Mesenteric fat pad (tissue), 1 donor: ENCODE data around the gene MYO5B. TPM values are rescaled to one million over a fixed set of nuclear protein-coding genes. Genes with fewer than 3 reads are reported as not detected.
"Not testable (repeated sequence)": the region's sequence is repeated elsewhere in the genome, so short reads cannot be mapped to it uniquely, and the experiment has no call there.

Experiments used
- DNase-seq: peaks from one replicate; pipeline ENCODE4 v3.0.0-alpha.2; 2020; ENCODE audit warnings: low spot score
- total RNA-seq: library from RNA; stranded (reverse); fragmentation: NEBNext Ultra II Directional; extraction: Animal tissue kit (Norgen Biotek cat#: 25700); gene quantifications from one replicate; pipeline ENCODE4 v1.2.1, GENCODE V29; 2021
- donor health status: DM: yes; HTN: yes; CAD: no.

The MYO5B gene
- total RNA-seq, 1 donor from 2014 or later, result 1.6 TPM

DNA sequence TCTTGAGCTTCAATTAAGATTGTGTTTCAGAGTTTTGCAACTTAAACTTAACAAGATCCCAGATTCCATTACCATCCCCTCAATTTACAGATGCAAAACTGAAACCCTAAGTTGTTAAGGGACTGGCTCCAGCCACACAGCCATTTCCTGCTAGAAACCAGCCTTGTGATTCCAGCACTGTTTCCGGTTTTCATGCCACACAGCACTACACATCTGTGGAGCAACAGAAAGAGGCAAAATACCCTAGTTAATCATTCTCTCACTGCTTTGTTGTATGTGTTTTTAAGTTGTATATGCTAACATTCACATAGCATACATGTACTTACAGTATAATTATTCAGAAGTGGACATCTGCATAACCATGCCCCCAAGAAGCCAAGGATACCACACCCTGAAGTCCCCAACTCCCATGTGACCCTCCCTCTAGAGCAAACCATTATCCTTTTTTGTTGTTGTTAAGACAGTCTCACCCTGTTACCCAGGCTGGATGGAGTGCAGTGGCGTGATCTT, 87.4 kb downstream of the MYO5B start:
- DNase-seq, result no peak

DNA sequence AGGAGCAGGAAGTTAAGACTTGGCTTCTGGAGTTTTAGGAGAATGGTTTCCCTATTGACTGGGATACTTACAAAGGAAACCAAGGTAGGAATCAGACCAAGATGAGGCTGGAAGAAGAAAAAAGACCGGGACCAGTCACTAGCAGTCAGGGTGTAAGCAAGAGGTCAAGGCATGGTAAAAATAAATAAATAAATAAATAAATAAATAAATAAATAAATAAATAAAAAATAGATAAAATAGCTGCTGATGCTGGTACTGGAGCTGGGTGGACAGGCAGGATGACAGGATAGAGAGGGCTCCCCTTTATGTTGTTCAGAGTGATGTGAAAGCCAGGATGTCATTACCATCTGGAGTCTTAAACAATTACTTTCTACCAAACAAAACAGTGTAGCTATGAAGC, 89.9 kb downstream of the MYO5B start:
- no peak for DNase-seq

DNA sequence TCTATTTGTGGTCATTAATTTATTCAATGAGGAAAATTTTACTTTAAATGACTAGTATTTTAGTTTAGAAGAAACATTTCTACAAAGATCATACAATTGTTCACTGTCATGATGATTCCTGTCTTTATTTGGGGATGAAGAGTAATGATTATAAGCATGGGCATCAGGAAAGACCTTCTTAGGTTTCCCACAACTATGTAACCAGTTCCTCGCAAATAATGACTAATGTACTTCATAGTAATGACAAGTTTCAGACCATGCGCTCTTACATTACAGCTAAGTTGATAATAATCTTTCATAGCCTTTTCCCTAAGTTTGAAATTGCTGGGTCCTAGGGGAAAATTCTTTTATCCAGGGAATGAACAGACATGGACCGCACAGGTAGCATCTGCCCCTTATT, 90.5 kb downstream of the MYO5B start:
- no peak for DNase-seq

DNA sequence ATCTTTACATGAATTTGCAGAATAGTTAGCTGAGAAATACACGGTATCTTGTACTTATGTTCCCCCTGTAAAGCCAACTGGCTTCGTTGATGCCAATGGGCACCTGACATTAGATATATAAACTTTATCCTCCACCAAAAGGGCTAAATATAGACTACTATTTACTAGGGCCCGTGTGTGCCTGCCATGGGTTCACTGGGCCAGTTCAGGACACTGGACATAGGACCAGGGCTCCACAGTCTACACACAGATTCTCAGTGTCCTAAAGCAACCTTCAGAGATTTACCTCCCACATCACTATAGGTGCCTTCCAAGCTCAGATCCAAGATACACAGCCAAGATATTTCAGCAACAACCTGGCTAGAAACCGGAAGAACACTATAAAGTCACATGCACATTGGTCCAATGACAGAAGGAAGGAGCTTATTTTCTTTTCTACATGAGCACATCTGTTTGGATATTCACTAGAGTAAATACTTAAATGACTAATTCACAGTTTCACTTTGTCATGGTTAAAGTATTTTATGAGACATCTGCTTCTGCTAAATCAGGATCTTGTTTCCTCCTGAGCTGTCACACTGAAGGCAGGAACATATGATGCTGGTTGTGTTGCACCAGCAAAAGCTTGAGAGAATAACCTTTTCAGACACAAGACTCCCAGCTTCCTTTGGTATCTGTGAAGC, 95.1 kb downstream of the MYO5B start:
- DNase-seq, result no peak

DNA sequence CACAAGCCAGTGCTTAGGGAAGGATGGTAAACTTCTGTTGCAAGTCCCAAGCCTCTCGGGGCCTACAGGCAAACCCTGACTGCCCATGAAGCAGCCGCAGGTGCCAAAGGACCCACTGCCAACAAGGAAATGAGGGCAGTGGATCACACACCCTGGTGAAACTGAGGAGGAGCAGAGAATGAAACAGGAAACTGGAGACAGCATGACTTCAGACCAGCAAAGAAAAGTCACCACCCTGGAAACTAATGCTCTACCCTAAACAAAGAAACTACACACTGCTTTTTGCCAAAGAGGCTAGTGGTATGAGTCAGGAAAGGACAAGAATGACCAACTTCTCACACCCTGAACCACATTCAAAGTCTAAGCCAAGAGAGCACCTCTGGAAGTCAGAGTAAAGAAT, 97.2 kb downstream of the MYO5B start:
- no peak for DNase-seq

DNA sequence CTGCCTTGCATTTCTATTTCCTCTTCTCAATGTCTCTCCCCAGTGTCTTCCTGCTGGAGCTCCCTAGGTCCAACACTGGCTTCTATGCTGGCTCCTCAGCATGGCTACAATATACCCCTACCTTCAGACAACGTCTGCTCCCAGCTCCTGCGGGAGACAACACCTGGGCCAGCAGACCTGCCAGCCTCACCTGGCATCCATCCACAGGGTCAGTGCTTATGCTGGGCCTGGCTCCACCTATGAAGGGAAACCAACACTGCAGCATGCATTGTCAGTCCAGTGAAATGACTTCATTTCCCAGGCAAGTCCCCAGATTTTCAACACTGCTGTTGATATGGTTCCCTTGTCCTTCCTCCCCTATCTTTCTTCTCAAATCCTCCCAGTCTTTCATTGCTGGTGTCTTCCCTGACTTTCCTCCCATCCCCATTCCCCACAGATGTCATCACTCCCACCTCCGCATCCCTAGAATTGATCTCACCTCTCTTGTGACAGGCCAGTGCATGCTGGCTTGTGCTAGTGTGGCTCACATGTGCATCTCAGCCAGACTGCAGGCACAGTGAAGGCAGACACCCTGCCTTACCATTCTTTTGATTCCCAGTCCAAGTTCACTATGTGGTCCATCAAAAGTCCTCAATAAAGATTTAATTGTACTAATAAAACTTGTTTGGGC, 98.0 kb downstream of the MYO5B start:
- no peak for DNase-seq

DNA sequence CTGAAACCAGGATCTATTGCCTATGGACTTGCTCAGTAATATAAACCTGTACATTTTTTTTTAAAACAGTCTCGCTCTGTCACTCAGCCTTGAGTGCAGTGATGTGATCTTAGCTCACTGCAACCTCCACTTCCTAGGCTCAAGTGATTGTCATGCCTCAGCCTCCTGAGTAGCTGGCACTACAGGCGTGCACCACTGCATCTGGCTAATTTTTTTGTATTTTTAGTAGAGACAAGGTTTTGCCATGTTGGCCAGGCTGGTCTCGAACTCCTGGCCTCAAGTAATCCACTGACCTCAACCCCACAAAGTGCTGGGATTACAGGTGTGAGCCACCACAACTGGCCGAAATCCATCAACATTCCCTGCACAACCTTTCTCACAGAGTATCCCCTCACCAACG, 100.2 kb downstream of the MYO5B start:
- not testable (repeated sequence) for DNase-seq

DNA sequence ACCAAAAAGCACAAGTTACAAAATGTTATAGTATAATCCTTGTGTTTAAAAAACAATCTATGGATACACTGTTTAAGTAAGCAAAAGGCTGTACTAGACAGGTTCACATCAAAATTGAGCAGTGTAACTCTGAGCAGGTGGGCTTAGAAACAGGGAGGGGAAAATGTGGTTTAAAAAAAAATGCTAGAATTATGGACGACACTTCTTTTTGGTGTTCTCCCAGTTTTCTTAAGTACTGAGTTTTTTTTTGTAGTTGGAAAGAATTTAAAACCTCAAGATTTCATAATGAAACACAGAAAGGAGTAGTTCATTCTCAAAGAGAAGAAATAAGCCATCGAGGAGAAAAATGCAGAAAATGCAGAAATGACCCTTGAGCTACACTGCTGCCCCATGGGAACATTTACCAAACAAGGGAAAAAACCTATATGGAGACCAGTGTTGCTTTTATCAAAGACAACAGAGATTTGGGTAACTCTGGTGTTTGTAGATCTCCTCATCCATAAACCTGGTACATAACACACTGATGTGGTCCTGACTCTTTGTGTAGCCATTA, 100.7 kb downstream of the MYO5B start:
- DNase-seq, result no peak

DNA sequence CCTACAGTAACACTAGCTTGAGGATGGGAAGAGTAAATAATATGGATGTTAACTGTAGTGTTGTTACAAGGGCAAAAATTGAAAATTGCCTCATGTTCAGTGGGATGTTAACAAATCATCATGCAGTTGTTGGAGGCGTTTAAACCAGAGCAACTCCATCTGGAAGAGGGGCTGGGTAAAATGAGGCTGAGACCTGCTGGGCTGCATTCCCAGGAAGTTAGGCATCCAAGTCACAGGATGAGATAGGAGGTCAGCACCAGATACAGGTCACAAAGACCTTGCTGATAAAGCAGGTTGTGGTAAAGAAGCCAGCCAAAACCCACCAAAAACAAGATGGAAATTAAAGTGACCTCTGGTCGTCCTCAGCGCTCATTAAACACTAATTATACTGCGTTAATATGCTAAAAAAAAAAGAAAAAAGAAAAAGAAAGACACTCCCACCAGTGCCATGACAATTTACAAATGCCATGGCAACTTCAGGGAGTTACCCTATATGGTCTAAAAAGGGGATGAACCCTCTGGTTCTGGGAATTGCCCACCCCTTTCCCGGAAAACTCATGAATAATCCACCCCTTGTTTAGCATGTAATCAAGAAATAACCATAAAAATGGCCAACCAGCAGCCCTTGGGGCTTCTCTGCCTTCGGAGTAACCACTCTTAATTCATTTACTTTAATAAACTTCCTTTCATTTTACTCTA, 101.4 kb downstream of the MYO5B start:
- no peak for DNase-seq

DNA sequence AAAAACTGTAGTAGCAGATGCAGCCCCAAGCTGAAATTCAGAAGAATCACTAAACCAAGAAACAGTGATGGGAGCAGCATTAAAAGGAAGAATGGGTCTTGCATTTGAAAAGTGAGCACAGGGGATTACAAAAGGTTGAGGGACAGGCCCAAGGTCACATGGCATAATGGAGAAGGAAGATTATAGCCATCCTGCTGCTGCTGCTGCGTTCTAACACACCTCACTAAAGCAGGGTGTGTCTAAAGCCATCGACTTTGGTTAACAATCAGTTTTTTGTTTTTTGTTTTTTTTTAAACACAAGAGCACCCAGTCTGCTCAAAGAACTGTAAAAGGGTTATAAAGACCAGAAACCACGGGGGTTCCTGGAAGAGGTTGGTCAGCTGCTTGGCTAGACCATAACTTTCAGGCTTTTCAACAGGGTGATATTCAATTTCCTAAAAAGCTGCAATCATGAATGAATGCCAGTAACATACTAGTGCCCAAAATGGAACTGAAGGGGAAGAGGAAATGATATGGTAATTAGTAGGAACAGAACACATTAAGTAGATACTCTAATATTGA, 102.6 kb downstream of the MYO5B start:
- no peak for DNase-seq

DNA sequence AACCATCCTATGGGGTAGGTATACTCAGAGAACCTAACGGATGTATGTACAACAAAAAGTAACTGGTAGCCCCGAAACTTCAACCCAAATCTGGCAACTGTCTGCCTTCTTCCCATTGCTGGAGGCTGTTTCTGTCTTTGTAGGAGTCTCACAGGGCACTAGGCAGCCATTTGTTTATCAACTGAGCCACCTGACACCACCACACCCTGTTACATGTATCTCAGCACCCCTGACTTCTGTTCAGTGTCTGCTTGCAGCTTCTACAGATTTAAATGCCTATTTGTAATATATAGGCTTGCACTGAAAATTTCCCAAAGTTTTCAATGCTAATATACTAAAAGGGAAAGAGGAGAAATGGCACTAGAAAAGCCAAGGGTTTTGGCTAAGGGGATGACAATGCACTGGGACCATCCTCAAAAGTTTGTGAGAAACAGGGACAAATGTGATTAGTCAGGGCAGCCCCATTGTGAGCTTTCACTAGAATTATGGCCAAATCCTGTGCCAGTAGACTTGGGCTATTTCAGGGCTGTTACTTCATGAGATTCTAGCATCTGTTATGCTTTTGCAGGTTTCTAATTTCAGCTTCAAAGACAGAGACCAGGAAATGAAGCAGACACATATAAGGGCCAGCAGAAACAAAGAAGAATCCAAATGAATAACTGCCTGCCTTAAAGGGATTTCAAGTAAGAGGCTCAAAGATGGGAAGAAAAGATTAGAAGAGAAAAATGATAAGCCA, 103.3 kb downstream of the MYO5B start:
- DNase-seq, result no peak

DNA sequence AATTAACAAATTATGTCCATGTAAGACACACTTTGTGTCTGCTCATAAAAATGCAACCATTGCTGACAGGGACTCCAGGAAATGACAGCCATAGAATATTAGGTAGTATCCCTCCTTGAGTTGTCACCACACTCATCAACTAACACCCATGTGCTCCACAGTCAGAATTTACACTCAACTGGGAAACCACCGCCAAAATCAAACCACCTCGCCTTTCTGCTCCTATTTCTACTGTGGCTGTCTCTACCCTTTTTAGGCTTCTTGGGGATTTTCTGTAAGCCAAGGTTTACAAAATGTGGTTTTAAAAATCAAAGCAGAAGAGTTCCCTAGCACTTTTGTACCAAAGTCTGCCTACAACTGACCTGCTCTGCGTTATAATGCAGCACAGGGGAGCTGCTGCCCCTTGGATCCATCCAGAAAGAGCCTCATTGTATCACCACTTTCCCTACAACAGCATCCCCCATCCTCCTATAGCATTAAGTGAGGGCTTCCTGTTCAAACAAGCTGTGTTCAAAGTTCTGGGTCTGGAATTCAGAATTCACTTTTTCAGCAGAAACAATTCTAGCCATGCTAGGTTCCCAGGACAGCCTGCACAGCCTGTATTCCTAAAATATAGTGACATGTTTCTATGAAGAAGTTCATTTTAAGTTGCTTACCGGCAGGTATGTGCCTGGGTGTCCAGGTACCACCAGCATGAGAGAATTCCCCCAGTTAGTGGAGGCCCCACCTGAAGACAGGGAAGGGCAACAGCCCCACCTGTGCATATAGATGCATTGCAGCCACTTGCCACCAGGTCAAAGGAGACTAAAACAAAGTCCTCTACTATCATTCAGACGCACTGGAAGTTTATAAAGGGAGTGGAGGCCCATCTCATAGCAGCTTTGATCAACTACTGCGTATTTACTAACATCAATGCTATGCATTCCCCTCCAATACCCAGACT, 104.3 kb downstream of the MYO5B start:
- no peak for DNase-seq

DNA sequence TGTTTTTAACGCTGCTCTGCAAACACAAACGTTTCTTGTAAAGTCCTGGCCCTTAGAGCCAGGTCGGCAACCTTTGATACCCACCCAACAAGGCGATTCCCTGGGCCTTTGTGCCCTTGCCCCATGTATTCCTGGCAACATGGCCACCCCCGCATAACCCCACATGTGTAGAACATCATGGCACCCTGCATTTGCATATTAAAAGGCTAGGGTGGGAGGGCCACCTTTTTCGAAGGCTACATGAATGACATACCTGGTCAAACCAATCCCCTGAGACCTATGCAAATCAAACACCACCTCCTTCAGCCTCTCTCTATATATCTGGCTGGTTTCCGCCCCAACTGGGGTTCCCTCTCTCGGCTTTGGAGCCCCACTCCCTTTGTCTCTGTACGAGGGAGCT, 105.2 kb downstream of the MYO5B start:
- no peak for DNase-seq

DNA sequence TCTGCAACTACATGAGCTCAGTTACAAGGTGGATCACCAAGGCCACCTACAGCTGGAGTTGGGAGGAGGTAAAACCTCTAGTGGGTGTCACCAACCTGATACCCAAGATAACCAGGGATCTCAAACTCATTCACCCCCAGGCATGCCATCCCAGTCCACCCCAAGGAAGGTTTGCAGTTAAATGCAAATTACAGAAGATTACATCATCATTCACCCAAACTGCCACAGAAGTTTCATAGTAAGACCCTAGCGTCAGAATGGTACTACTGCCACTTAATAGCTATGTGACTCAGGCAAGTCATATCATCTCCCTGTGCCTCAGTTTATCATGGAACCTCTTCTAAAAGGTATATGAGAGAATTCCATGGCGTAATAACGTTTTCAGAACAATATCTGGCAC, 111.2 kb downstream of the MYO5B start:
- DNase-seq, result no peak

DNA sequence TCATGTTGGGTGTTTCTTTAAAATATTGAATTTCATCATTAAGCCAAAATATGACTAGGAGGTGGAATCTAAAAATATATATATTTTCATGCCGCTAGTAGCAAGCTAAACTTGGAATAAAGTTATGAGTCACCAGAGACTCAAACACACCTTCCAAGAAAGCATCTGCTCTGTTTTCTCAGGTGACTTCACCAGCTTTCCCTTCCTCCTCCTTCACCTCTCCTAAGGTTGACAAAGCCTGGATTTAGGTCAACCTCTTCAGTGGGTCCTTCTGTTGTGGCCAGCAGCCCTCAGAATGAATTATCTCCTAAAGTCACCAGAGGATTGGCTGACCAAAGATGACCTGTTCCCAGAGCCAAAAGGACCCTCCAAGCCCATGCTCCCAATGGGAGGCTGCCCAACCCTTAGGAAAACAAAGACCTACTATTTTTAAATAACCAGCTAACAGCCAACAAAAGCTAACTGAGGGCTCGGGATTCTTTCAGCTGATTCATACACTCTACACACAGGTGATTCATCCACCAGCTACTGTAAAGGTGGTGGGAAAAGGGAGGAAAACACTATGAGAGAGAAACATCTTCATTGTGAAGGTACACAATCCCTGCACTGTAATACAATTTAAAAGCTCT, 113.9 kb downstream of the MYO5B start:
- no peak for DNase-seq

DNA sequence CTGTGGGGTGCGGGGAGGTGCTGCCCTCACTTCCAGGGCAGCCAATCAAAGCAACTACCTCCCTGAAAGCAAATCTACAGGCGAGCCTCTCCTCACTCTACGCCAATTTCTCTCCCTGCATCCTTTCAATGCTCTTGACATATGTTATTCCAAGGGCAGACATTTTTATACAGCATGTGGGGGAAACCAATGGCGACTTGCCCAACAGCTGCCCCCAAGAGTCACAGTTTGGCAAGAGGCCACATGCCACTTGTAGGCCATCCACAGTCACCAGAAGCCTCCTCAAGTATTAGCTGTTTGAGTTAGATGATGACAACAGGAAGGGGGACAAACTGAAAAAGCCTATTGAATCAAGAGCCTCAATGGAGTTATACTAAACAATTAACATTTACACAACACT, 114.6 kb downstream of the MYO5B start:
- no peak for DNase-seq

DNA sequence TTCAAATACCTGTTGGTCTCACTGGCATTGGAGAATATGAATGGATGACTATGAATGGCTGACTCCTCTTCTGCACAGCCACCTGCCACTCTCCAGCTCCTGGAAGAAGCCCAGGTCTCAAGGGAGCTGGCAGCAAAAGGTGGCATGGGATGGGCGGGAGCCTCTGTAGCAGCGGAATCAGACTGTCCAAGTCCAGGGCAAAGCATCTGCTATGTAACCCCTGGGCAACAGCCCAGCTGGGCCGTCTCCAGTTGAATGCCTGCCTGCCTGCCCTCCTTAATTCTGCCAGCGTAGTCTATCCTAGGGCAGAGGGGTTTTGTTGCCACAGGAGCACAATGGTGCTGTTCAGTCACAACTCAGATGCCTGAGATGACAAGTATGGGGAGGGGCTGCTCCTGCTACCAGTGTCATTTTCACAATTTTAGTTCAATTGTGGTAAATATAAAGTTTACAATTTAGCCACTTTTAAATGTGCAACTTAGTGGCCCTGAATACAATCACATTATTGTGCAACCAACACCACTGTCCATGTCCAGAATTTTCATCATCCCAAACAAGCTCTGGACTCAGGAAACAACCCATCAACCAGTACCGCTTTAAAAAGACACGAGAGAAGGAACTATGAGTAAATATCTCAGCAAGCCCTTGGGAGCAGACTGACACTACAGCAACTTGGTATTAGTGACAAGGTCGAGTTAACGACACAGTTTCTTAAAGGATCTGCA, 115.2 kb downstream of the MYO5B start:
- no peak for DNase-seq

DNA sequence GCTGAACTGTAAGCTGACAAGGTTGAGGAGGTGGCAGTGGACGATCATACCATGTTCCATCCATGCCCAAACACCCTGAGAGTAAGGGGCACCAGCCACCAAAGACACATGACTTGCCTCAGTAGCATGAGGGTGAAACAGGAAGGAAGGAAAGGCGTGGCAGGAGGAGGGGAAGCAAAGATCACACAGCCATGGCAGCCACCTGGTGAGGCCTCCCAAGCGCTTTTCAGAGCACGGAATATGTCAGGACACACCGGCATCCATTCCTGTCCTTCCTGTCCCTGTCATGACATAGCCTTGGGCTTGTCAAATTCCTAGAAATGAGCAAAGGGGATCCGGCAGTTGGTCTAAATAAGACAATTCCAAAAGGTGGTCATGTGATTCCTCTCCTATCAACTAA, 118.7 kb downstream of the MYO5B start:
- DNase-seq, result no peak

DNA sequence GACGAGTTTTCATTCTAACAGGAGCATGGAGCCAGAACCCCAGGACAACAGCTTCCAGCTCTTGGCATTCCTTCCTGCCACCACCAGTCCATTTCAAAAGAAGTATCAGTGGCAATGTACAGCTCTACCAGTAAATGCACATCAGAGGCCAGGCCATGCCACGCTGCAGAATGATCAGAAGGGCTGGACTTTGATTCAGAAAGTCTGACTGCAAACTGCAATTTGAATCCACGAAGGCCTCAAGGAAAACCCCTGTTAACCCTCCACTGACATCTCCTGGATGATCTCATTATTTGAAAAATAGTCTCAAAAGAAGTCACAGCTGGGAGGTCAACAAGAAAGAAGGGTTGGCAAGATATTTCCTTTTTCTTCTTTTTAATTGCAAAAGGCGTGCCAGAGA, 119.2 kb downstream of the MYO5B start:
- DNase-seq, result no peak
